ENCODE measurements around the gene KIF25.
"Not testable (repeated sequence)": the region's sequence is repeated elsewhere in the genome, so short reads cannot be mapped to it uniquely, and the experiment has no call there.

Gene KIF25

DNA sequence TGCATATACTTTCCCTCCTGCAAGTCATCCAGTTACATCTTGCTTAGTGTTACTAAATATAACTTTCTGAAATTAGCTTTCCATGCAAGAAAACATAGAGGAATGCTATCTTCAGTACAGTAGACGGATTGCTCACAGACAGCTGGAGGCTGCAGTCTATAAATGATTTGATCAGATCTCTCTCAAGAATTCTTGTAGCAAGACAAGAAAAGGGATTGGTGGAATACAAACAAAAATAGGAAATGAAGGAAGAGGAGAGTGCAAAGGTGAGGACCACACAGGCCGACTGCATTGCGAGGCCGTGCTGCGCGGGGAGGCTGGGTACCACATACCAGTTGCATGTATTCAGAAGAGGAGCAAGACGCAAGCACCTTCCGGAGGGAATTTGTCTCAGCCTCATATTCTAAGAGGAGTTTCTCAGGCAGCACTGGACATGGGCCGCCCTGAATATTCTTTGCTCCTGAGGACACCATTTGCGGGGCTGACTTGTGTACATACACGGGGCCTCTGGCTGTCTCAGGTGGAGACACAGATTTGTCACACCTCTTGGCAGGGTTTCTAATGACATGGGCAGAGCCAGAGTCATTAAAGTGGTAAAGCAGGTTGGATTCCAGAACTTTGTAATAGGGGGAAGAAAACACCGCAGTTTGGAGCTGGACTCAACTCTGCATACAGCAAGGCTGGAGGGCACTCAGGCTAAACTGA is 22.7 kb upstream of the KIF25 start:
- in situ Hi-C loops (cut with HindIII; ENCODE audit: low sequenced_read_pairs) = no loop called here

DNA sequence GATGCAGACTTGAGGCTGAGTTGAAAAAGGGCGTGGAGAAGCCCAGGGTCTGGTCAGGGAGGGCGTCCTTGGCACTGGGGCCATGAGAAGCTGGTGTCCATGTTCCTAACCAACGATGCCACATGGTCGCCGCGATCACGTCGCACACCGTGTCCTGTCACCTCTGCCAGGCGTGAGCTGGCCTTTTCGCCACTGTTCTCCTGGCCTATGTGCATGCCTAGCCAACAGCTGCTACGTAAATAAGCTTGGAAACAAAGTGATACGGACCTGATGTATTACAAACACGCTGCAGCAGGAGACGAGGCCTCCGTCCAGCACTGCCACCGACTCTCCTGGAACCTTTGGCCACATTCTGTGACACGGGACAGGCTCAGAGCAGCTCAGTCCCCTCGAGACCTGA is 22.0 kb upstream of the KIF25 start:
- in situ Hi-C loops (cut with HindIII; ENCODE audit: low sequenced_read_pairs) = no loop called here

DNA sequence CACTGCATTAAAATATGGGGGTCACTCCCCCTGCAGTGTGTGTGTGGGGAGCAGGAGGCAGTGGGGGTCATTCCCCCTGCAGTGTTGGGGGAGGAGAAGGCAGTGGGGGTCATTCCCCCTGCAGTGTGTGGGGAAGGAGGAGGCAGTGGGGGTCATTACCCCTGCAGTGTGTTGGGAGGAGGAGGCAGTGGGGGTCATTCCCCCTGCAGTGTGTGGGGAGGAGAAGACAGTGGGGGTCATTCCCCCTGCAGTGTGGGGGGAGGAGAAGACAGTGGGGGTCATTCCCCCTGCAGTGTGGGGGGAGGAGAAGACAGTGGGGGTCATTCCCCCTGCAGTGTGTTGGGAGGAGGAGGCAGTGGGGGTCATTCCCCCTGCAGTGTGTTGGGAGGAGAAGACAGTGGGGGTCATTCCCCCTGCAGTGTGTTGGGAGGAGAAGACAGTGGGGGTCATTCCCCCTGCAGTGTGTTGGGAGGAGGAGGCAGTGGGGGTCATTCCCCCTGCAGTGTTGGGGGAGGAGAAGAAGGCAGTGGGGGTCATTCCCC is 21.3 kb upstream of the KIF25 start:
- in situ Hi-C loops (cut with HindIII; ENCODE audit: low sequenced_read_pairs) = not testable (repeated sequence)

DNA sequence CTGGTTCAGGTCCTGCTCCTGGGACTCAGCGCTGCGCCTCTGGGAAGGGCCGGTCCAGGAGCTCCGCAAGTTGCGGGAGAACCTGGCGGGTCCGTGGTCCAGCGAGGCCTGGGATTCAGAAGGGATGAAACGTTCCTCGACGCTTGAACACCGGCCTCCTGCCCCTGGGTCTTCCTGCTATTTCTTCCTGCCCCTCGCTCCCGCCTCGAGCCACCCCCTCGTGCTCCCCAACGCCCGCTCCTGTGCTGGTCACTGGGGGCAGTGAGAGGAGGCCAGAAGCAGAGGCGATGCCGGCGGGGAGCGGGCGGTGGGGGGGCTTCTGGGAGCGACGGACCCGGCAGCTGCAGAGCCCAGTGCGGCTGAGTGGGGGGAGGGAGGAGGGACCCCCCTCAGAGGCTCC is 20.8 kb upstream of the KIF25 start:
- in situ Hi-C loops (cut with HindIII; ENCODE audit: low sequenced_read_pairs) = no loop called here

DNA sequence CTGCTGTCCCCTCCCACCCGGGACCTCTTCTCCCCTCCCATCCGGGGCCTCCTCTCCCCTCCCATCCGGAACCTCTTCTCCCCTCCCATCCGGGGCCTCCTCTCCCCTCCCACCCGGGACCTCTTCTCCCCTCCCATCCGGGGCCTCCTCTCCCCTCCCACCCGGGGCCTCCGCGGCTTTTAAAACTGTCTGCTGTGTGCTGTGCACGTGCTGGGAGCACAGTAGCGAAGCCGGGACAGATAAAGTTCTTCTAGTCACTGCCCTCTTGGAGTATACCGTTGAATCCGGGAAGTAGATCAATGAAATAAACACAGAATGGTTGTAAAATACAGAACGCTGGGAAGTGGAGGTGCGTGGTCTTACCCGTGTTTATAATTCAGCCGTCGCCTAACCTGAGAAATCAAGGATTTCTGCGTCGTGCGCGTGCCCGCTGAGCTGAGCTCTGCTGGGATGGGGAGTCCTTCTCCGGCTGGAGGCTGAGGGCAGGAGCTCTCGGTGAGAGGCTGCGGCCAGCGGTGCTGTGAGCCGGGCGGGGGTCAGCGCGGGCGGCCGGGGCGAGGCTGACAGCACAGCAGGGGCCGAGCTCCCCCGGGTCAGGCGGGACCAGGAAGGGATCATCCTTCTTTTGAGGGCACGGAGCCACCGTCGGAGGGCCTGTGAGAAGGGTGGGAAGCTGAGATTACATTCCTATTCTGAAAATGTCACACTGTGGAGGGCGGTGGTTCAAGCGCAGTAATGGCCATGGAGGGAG is 19.6 kb upstream of the KIF25 start:
- in situ Hi-C loops (cut with HindIII; ENCODE audit: low sequenced_read_pairs) = no loop called here

DNA sequence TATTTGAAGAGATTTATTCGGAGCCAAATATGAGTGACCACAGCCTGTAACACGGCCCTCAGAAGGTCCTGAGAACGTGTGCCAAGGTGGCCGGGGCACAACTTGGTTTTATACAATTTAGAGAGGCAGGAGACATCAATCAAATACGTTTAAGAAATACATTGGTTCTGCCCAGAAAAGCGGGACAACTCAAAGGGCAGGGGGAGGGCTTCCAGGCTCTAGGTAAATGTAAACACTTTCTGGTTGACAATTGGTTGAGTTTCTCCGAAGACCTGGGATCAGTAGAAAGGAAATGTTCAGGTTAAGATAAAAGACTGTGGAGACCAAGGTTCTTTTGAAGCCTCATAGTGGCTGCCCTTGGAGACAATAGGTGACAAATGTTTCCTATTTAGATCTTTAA is 18.9 kb upstream of the KIF25 start:
- in situ Hi-C loops (cut with HindIII; ENCODE audit: low sequenced_read_pairs) = no loop called here

DNA sequence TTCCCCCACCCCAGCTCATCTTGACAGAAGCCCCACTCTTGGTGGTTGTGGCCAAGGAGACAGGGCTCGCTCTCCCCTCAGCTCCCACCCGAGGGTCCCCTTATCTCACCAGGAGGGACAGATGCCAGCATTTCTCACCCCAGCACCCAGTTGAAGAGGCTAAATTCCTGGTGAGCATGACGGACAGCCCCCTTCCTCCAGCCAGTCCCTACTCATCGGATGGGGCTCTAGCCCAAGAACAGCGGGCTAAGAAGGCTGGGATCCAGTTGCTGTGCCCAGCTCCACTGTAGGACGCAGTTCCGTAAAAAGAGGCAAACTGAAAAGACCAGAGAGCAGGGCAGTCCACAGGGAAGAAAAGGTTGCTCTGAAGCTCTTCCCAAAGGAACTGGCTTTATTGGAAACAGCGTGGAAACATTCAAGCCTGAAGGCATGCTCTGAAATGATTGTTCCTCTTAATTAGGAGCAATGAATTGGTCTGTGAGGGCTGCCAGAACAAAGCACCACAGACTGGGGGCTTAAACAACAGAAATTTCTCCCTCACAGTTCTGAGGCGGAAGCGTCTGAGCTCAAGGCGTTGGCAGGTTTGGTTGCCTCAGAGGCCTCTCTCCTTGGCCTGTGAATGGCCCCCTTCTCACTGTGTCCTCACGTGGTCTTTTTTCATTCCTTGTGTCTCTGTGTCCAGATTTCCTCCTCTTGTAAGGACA is 17.9 kb upstream of the KIF25 start:
- in situ Hi-C loops (cut with HindIII; ENCODE audit: low sequenced_read_pairs) = no loop called here

DNA sequence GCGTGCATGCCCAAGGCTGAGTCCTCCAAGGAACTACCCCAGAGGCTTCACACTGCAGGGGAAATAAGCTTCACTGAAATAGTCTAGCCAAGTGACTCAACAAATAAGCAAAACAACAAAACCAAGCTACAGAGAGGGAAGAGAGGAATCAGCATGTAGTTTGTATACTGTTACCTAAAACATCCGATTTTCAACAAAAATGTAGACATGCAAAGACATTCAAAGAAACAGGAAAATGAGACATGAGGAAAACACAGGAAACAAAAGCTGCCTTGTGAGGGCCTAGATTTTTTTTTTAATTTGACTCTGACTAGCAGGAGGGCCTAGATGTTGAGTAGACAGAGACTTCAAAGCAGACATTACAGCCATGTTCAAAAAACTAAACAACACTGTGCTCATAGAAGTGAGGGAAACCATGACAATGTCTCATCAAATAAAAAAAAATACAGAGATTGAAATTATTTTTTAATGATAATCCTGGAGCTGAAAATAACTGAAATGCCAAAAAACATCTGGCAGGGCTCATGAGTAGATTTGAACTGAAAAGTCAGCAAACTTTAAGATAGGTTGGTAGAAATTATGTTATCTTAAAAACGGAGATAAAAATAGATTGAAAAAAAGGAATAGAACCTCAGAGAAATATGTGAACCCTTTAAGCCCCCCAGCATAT is 16.4 kb upstream of the KIF25 start:
- in situ Hi-C loops (cut with HindIII; ENCODE audit: low sequenced_read_pairs) = no loop called here

DNA sequence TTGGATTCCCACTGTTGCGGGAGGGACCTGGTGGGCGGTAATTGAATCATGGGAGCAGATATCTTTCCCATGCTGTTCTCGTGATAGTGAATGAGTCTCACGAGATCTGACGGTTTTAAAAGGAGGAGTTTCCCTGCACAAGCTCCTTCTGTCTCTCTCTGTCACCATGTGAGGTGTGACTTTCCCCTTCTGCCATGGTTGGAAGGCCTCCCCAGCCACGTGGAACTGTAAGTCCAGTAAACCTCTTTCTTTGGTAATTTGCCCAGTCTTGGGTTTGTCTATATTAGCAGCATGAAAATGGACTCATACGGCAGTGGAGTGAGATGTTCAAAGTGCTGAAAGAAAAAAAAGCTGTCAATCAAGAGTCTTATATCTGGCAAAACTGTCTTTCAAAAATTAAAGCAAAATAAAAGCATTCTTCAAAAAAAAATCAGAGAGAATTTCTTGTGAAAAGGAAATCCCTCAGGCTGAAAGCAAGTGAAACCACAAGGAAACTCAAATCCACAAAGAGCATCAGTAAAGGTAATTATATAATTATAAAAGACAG is 15.5 kb upstream of the KIF25 start:
- in situ Hi-C loops (cut with HindIII; ENCODE audit: low sequenced_read_pairs) = no loop called here

DNA sequence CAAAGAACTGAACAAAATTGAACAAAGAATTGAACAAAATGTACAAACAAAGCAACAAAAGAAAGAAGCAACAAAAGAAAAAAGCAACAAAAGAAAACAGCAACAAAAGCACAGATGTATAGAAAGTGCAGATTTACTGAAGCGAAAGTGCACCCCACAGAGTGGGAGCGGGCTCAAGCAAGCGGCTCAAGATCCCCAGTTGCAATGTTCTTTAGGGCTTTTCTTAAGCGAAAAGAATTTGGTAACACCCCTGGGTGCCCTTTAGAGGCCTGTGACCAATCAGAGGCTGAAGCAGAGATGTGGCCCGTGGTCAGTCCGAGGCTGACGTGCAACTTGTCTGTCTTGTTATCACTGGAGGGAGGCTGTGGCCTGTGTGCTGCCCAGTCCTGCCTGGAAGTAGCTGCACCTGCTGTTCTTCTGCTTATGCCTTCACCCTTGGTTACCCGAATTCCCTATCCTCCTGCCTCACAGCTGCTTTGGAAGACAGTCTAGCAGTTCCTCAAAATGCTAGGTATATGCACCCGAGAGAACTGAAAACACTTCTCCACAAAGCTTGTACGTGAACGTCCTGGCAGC is 13.2 kb upstream of the KIF25 start:
- in situ Hi-C loops (cut with HindIII; ENCODE audit: low sequenced_read_pairs) = no loop called here

DNA sequence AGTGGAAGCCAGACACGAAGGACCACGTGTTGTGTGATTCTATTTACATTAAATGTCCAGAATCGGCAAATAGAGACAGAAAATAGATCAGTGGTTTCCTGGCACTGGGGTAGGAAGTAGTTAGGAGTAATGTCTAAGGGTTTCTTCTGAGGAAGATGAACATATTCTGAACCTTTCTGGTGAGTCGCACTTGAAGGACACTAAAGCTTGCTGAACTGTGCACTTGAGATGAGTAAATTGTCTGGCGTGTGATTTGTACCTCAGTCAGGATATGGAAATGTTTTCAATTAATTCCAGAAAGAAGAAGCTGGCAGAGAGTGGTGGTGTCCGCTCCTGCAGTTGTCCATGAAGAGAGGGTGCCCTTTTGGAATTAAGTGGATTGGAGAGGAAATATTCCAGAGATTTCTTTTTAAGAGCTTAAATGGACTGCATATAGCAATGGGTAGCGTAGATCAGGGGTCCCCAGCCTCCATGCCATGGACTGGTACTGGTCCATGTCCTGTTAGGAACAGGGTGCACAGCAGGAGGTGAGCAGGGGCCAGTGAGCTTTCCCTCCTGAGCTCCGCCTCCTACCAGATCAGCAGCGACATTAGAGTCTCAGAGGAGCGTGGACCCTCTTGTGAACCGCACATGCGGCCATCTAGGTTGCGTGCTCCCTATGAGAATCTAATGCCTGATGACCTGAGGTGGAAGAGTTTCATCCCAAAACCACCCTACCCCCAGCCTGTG is 12.4 kb upstream of the KIF25 start:
- in situ Hi-C loops (cut with HindIII; ENCODE audit: low sequenced_read_pairs) = no loop called here

DNA sequence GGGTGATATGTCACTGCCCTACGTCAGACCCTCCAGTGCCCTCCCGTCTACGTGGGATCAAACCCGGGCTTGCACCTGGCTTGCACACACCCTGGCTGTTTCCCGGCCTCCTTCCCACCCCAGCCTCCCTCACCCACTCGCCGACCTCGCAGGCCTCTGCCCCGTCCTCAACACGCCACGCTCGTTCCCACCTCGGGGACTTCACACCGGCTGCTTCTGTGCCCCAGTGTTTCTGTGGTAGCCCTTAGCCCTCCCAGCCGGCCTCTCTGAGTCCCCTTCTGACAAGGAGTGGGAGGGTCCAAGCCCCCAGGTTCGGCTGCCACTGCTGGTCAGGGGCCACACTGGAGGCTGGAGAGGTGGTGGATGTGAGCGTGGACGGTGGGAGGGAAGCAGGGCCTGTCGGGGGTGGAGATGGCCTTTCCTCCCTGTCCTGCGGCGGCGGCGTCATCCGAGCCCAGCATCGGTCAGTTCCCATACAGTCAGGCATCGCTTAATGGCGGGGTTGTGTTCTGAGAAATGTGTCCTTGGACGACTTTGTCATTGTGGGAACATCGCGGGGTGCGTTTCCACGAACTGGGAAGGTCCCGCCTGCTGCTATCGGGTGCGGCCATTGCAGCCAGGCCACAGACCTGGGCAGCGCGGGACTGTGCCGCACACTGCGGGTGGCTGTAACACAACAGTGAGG is 11.4 kb upstream of the KIF25 start:
- in situ Hi-C loops (cut with HindIII; ENCODE audit: low sequenced_read_pairs) = no loop called here

DNA sequence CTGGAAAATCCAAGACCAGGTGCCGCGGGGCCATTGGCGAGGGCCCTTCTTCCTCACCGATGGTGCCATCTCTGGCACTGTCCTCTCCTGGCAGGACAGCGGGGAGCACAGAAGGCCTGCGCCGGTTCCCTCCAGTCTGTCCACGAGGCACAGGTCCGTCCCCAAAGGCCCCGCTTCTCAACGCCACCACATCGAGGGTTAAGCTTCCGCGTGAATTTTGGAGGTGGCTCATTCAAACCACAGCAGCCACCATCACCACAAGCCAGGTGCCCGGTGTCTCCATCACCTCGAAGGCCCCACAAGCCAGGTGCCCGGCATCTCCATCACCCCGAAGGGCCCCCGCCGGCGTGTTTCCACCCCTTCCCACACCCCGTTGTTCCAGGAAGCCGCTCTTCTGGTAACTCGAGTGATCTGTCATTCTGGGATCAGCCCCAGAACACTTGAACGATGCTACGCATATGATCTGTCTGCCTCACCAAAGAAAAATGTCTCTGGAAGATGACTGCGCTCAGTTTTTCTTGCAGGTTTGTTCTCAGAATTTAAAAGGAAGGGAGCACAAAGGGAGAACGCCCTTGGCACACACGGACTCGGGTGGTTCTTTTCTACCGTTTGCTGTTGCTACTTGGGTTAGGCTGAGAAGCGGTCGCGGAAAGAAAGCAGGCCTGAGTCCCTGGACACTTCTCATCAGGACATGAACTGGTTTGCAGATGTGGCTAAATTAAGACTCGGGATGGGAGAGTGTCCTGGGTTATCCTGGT is 9.9 kb upstream of the KIF25 start:
- in situ Hi-C loops (cut with HindIII; ENCODE audit: low sequenced_read_pairs) = no loop called here

DNA sequence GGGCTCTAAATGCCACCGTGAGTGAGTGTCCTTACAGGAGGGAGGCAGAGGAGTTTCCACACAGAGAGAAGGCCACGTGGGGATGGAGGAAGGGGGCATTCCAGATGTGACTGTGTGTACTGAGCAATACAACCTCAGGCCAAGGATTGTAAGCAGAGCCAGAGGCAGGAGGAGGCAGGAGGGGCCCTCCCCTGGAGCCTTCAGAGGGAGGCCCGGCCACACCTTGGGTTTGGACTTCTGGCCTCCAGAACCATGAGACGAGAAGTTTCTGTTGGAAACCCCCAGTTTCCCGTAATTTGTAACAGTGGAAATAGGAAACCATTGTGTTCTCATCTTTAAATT is 9.3 kb upstream of the KIF25 start:
- in situ Hi-C loops (cut with HindIII; ENCODE audit: low sequenced_read_pairs) = no loop called here

DNA sequence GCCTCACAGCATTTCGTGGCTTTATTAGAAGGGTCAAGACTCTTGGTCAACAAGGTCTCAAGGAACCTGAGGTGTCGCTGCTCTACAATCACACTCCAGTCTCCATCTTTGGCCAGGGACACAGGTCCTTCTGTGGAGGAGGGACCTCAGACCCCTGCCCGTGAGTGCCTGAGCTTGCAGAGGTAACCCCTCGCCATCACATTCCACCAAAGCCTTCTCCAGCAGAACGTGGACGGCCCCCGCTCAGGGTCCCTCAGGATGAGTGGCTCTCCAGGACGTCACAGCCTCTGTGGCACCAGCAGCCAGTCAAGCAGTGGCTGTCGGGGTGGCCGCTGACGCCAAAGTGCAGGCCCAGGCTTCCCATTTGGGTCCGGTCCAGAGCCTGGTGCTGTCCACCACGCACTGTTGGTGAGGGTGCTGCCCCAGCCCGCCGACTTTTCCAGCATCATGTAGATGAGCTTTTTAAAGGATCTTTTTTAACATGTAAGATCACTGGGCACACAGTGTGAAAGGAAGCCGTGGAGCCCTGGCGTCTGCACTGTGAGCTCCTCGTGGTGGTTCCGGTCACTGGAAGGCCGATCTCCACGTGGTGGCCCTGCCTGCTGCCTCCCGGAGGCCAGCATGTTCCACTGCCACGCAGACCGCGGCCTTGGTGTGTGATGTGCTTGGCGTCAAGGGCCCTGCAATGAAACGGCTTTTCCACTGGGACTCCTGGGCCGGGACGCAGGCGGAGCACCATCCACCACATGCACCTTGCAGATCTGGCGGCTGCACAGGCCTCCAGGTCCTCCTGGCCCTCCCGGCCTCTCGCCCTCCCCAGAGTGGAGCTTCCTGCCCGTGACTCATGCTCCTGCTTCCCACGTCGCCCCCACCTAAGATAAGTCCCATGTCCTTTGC is 8.3 kb upstream of the KIF25 start:
- in situ Hi-C loops (cut with HindIII; ENCODE audit: low sequenced_read_pairs) = no loop called here

DNA sequence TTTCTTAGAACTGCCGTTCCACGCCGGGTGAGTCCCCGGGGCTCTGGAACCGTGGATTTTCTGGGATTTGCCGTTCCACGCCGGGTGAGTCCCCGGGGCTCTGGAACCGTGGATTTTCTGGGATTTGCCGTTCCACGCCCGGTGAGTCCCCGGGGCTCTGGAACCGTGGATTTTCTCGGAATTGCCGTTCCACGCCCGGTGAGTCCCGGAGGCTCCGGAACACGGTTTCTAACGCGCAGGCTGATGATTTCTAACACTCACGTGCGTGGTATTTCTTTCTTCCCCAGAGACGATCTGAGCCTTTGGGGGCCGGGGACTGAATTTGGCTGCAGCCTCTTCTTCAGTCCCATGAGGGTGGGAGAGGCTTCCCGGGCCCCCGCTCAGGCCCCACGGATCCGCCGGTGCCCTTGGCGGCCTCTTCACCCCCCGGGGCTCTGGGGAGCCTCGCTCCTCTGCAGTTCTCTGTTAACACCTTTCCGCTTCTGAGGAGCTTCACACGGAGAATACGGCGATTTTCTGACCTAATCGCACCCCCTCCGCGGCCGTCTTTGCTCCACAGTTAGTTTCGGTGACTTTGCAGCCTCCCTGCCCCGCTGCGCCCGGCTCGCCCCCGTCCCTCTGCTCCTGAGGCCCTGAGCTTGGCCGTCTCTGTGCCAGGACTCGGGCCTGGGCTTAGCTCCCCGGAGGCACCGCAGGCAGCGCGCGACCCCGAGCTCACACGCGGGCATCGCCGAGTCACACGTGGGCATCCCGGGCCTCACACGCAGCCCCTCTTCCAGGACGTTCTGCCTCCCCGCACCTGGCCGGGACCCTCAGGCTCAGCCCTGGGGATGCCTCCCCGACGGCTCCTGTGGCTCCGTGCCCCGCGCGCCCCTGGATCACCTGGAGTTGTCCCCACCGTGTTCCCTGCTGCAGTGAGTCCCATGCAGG is 7.2 kb upstream of the KIF25 start:
- in situ Hi-C loops (cut with HindIII; ENCODE audit: low sequenced_read_pairs) = no loop called here

DNA sequence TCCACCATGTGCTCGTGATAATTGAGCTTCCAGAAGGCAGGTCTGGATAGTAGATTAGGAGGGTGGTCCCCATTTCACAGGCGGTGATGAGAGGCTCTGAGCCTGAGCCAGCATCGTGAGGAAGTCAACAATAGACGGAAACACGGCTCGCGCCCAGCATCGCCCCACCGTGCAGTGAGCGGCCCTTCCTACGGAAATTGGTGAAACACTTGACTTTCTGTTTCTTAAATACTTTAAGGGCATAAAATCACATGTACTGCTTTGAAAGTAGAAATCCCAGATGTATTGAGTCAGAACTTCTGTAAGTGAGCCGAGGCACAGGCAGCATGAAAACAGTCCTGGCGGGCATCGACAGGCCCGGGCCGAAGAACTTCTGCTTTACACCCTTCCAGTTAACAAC is 4.3 kb upstream of the KIF25 start:
- in situ Hi-C loops (cut with HindIII; ENCODE audit: low sequenced_read_pairs) = no loop called here

Measured in DLD1 (cell line).